Measurements from ENCODE around the gene DAPL1.

Gene DAPL1

GRCh38 chr2:158778243-158778642, 16.9 kb upstream of the DAPL1 start:
- DNase-seq, result no peak

- DNase-seq, result no peak
These were observed 15.5 kb upstream of the DAPL1 start for GRCh38 chr2:158779621-158780020.

- no peak for DNase-seq
These were observed 13.7 kb upstream of the DAPL1 start for GRCh38 chr2:158781353-158781961.

GRCh38 chr2:158782136-158782535, 13.0 kb upstream of the DAPL1 start:
- no peak for DNase-seq

GRCh38 chr2:158782616-158783015, 12.5 kb upstream of the DAPL1 start:
- no peak for DNase-seq

GRCh38 chr2:158783923-158784322, 11.2 kb upstream of the DAPL1 start:
- no peak for DNase-seq

GRCh38 chr2:158786897-158787296, 8.2 kb upstream of the DAPL1 start:
- no peak for DNase-seq

GRCh38 chr2:158788951-158789350, 6.2 kb upstream of the DAPL1 start:
- no peak for DNase-seq

GRCh38 chr2:158796652-158797051, 1.5 kb downstream of the DAPL1 start:
- DNase-seq, result no peak

GRCh38 chr2:158797963-158798700, 3.0 kb downstream of the DAPL1 start:
- no peak for DNase-seq

GRCh38 chr2:158799181-158799580, 4.1 kb downstream of the DAPL1 start:
- DNase-seq, result no peak

GRCh38 chr2:158803506-158803905, 8.4 kb downstream of the DAPL1 start:
- no peak for DNase-seq

- DNase-seq, result no peak
These were observed 10.1 kb downstream of the DAPL1 start for GRCh38 chr2:158805255-158805654.

- DNase-seq, result no peak
These were observed 10.8 kb downstream of the DAPL1 start for GRCh38 chr2:158805936-158806335.

GRCh38 chr2:158806941-158807340, 11.8 kb downstream of the DAPL1 start:
- DNase-seq, result no peak

GRCh38 chr2:158808426-158808825, 13.3 kb downstream of the DAPL1 start:
- DNase-seq, result no peak

- DNase-seq, result no peak
These were observed 14.7 kb downstream of the DAPL1 start for GRCh38 chr2:158809816-158810215.

- no peak for DNase-seq
These were observed 15.8 kb downstream of the DAPL1 start for GRCh38 chr2:158810731-158811460.

- DNase-seq, result no peak
These were observed 20.0 kb downstream of the DAPL1 start for GRCh38 chr2:158815166-158815565.

- DNase-seq, result no peak
These were observed 20.5 kb downstream of the DAPL1 start for GRCh38 chr2:158815658-158816057.

GRCh38 chr2:158817588-158817987, 22.5 kb downstream of the DAPL1 start:
- no peak for DNase-seq

- DNase-seq, result no peak
These were observed 23.4 kb downstream of the DAPL1 start for GRCh38 chr2:158818511-158818910.

GRCh38 chr2:158822193-158822592, 27.1 kb downstream of the DAPL1 start:
- no peak for DNase-seq
